Smooth muscle cell (in vitro differentiated cells): ENCODE data around the gene MNDA. TPM values are rescaled to one million over a fixed set of nuclear protein-coding genes. Genes with fewer than 3 reads are reported as not detected.

Experiments
- DNase-seq: peaks from one replicate; lab custom pipeline; 2025; ENCODE audit not compliant: unreplicated experiment; lab: John Stamatoyannopoulos, UW
- H2AFZ ChIP-seq: fragments of 200-600 bp; sonication (generic); 2 replicates; pipeline ENCODE4 v1.6.0; 2016; ENCODE audit warnings: antibody characterized with exemption, low read depth, mild to moderate bottlenecking
- H3F3A ChIP-seq: fragments of 200-600 bp; sonication (generic); 2 replicates; pipeline ENCODE4 v1.6.0; 2017; ENCODE audit warnings: antibody characterized with exemption, low read depth
- H3K27ac ChIP-seq: fragments of 200-600 bp; sonication (generic); 2 replicates; pipeline ENCODE4 v1.5.1; 2016; ENCODE audit warnings: low read depth, mild to moderate bottlenecking
- H3K27me3 ChIP-seq: fragments of 200-600 bp; sonication (generic); 2 replicates; pipeline ENCODE4 v1.6.1; 2016; ENCODE audit warnings: low read depth, mild to moderate bottlenecking
- H3K36me3 ChIP-seq: fragments of 200-600 bp; sonication (generic); 2 replicates; pipeline ENCODE4 v1.5.1; 2016; ENCODE audit warnings: low read depth
- H3K4me1 ChIP-seq: fragments of 200-600 bp; sonication (generic); 2 replicates; pipeline ENCODE4 v1.5.1; 2016; ENCODE audit warnings: low read depth
- H3K4me2 ChIP-seq: fragments of 200-600 bp; sonication (generic); 2 replicates; pipeline ENCODE4 v1.6.0; 2016; ENCODE audit warnings: mild to moderate bottlenecking
- H3K4me3 ChIP-seq: fragments of 200-600 bp; sonication (generic); 2 replicates; pipeline ENCODE4 v1.5.1; 2016; ENCODE audit warnings: mild to moderate bottlenecking
- H3K79me2 ChIP-seq: fragments of 200-600 bp; sonication (generic); 2 replicates; pipeline ENCODE4 v1.6.0; 2016; ENCODE audit warnings: low read depth, mild to moderate bottlenecking
- H3K9ac ChIP-seq: fragments of 200-600 bp; sonication (generic); 2 replicates; pipeline ENCODE4 v1.6.0; 2016; ENCODE audit warnings: low read depth
- H3K9me3 ChIP-seq: fragments of 200-600 bp; sonication (generic); replicated peaks from 2 replicates; pipeline ENCODE4 v1.5.1; 2016; ENCODE audit warnings: low read depth
- H4K20me1 ChIP-seq: fragments of 200-600 bp; sonication (generic); 2 replicates; pipeline ENCODE4 v1.6.0; 2016; ENCODE audit warnings: low read depth
- CTCF ChIP-seq: fragments of 200-600 bp; sonication (generic); IDR thresholded peaks from 2 replicates; pipeline ENCODE4 v1.5.1; 2017; ENCODE audit warnings: borderline replicate concordance, mild to moderate bottlenecking, antibody characterized with exemption; ENCODE audit not compliant: insufficient read depth, poor library complexity, severe bottlenecking
- WGBS: methylation state at CpG from one replicate; pipeline ENCODE4 v1.1.7; 2016; ENCODE audit warnings: low lambda C conversion rate; 5-methylcytosine and 5-hydroxymethylcytosine counted together
- polyA plus RNA-seq: library from polyadenylated mRNA; unstranded; fragments of >200 nt; fragmentation: Nextera tagmentation; extraction: Ambion mirVana; gene quantifications from 2 replicates; pipeline ENCODE4 v1.2.1, GENCODE V29; 2016
- total RNA-seq: library from RNA; depleted of rRNA; stranded (reverse); fragments of >200 nt; gene quantifications from 2 replicates; pipeline ENCODE4 v1.2.3, GENCODE V29; 2014

The MNDA gene
- total and polyA plus RNA-seq, 2 experiments from 2014 or later = 0.09 to 0.39 TPM

- Histone ChIP-seq H3K9me3 (no peaks in the 10 kb centered on the region), H3K4me3 (no peak overlapping the region), H3K4me1 (peaks cover 11% of the 10 kb centered on the region), H3K9ac (no peak overlapping the region), H2AFZ (peak overlapping the region; percentile 61), H3K4me2 (peak overlapping the region; percentile 73), H3K36me3 (no peaks in the 10 kb centered on the region), H3K27me3 (no peaks in the 10 kb centered on the region), H3K27ac (peak overlapping the region; percentile 74), H3K79me2 (no peaks in the 10 kb centered on the region), H4K20me1 (no peaks in the 10 kb centered on the region), H3F3A (peaks cover 10% of the 10 kb centered on the region)
- no peak for TF ChIP-seq CTCF
- WGBS = 41% methylated on average over 1 of the region's 1 CpG
- no peak for DNase-seq
These were observed 12.1 kb upstream of the MNDA start for GRCh38 chr1:158818975-158819431.

GRCh38 chr1:158819461-158820443 lies 11.4 kb upstream of the MNDA start:
- H3K79me2 ChIP-seq = no peaks in the 10 kb centered on the region
- H3K36me3 ChIP-seq = no peaks in the 10 kb centered on the region
- H3K27ac ChIP-seq = peak overlapping the region; percentile 74
- no peaks in the 10 kb centered on the region for H3K27me3 ChIP-seq
- H3K4me1 ChIP-seq = peaks cover 11% of the 10 kb centered on the region
- TF ChIP-seq CTCF = no peak
- H3K4me2 ChIP-seq = peak overlapping the region; percentile 73
- no peak overlapping the region for H3K9ac ChIP-seq
- DNase-seq = no peak
- peaks cover 10% of the 10 kb centered on the region for H3F3A ChIP-seq
- WGBS = 44% methylated on average over 7 of the region's 7 CpGs
- no peaks in the 10 kb centered on the region for H3K9me3 ChIP-seq
- H3K4me3 ChIP-seq = no peak overlapping the region
- H4K20me1 ChIP-seq = no peaks in the 10 kb centered on the region
- H2AFZ ChIP-seq = no peak overlapping the region

- H3K27me3 ChIP-seq = no peaks in the 10 kb centered on the region
- peaks cover 10% of the 10 kb centered on the region for H3F3A ChIP-seq
- WGBS = 86% methylated on average over 1 of the region's 1 CpG
- H3K9me3 ChIP-seq = no peaks in the 10 kb centered on the region
- H3K79me2 ChIP-seq = no peaks in the 10 kb centered on the region
- no peaks in the 10 kb centered on the region for H3K36me3 ChIP-seq
- no peak for DNase-seq
- H3K4me1 ChIP-seq = peaks cover 11% of the 10 kb centered on the region
- no peak overlapping the region for H3K4me2 ChIP-seq
- no peak overlapping the region for H3K27ac ChIP-seq
- TF ChIP-seq CTCF = no peak
- H3K4me3 ChIP-seq = no peak overlapping the region
- H2AFZ ChIP-seq = no peak overlapping the region
- no peaks in the 10 kb centered on the region for H4K20me1 ChIP-seq
- H3K9ac ChIP-seq = no peak overlapping the region
These were observed 9.4 kb upstream of the MNDA start for GRCh38 chr1:158821723-158822122.
